Body of pancreas (tissue), 4 donors: Measurements from ENCODE around the gene LDLRAD4.

Source experiments
- CTCF ChIP-seq, 7 experiments: fragments of 450-650 bp in 4 of 7; fragments of 200-600 bp in 3 of 7; sonication (generic) in 3 of 7; IDR thresholded peaks; one replicate each; pipeline ENCODE4 v1.5.1; 2016 to 2019; ENCODE audit warnings: antibody characterized with exemption in 7 of 7
- POLR2A ChIP-seq, 3 donors: fragments of 450-650 bp; IDR thresholded peaks; one replicate each; pipeline ENCODE4 v1.6.1; 2016; ENCODE audit warnings: antibody characterized with exemption in 3 of 3, mild to moderate bottlenecking in 2 of 3

DNA sequence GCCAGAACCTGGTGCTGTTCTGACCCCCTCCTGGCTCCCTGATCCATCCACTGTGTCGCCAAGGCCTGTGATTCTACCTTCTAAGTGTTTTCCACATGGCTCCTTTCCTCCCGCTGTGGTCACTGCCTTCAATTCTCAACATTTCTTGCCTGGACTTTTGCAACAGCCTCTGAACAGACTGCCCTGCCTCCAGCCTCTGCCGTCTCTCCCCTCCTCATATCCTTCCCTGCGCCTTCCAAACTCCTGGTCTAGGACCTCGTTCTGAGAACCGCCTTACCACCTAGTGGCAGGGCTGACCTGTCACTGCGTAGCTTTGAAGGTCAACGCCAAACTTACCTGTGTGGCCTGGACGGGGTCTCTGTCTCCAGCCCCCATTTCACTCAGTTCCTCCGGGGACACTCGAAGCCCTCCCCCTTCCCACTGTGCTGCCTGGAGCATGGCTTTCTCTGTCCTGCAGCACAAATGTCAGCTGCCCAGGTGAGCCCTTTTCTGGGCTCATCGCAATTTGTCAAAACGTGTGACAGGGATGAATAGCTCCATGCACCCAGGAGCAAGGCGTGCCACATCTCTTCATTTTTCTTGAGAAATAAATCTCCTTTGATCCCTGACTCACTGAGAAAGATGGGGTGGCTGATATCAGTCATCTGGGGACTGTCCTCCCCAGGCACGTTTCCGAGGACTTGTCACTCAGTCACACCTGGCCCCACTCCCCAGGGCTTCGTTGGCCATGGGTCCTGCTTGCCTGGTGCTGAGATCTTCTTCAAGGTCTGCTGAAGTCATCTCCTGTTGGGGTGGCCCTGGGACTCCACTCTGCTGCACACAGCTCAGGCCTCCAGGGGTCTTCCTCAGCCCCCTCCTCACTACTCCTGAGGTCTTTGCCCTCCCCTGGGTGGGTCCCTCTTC, 46.7 kb downstream of the LDLRAD4 start:
- TF ChIP-seq CTCF (IDR thresholded peaks at IDR 0.05) (no peak), POLR2A (IDR thresholded peaks at IDR 0.05) (no peak)
